Spleen (tissue), 7 donors: ENCODE data around the gene LCE7A.

Experiments
- POLR2A ChIP-seq, 3 donors: fragments of 450-650 bp; IDR thresholded peaks; one replicate each; pipeline ENCODE4 v1.5.1; 2017; ENCODE audit warnings: antibody characterized with exemption in 3 of 3, mild to moderate bottlenecking in 1 of 3
- TF ChIP-seq, protein P1 (sequence below), 11 experiments: fragments of 200-600 bp in 7 of 11; fragments of 450-650 bp in 4 of 11; sonication (generic) in 4 of 11; IDR thresholded peaks in 8 of 11; conservative IDR thresholded peaks in 3 of 11; 1 replicate in 7 of 11; 2 replicates in 4 of 11; pipeline versions ENCODE4 v1.4.0 to v1.8.0; 2016 to 2021; ENCODE audit warnings: antibody characterized with exemption in 11 of 11, inconsistent platforms in 4 of 11, mild to moderate bottlenecking in 1 of 11
- donor health status: DM: no; HTN: no; CAD: no; lungs with moderate emphysema.
- donor health status: DM: no; HTN: no; CAD: no.
- donor health status: DM: no; HTN: no; CAD: no.

- no peak for TF ChIP-seq POLR2A (IDR thresholded peaks at IDR 0.05)
- TF ChIP-seq, protein P1, sequence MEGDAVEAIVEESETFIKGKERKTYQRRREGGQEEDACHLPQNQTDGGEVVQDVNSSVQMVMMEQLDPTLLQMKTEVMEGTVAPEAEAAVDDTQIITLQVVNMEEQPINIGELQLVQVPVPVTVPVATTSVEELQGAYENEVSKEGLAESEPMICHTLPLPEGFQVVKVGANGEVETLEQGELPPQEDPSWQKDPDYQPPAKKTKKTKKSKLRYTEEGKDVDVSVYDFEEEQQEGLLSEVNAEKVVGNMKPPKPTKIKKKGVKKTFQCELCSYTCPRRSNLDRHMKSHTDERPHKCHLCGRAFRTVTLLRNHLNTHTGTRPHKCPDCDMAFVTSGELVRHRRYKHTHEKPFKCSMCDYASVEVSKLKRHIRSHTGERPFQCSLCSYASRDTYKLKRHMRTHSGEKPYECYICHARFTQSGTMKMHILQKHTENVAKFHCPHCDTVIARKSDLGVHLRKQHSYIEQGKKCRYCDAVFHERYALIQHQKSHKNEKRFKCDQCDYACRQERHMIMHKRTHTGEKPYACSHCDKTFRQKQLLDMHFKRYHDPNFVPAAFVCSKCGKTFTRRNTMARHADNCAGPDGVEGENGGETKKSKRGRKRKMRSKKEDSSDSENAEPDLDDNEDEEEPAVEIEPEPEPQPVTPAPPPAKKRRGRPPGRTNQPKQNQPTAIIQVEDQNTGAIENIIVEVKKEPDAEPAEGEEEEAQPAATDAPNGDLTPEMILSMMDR (IDR thresholded peaks at IDR 0.05 in 8 of 11, conservative IDR thresholded peaks at IDR 0.05 in 3 of 11) = no peak
Measured at GRCh38 chr1:152811050-152811449, 48.7 kb upstream of the LCE7A start.
